GM20431 (cell line): ENCODE measurements around the gene FUBP3.

Experiments
- in situ Hi-C: fragments of 300-500 bp; cut with MseI, MboI; formaldehyde crosslinking; loops from one replicate; pipeline ENCODE4 v1.15.0; 2020; ENCODE audit warnings: low sequenced_read_pairs; ENCODE audit not compliant: unreplicated experiment

FUBP3 gene

DNA sequence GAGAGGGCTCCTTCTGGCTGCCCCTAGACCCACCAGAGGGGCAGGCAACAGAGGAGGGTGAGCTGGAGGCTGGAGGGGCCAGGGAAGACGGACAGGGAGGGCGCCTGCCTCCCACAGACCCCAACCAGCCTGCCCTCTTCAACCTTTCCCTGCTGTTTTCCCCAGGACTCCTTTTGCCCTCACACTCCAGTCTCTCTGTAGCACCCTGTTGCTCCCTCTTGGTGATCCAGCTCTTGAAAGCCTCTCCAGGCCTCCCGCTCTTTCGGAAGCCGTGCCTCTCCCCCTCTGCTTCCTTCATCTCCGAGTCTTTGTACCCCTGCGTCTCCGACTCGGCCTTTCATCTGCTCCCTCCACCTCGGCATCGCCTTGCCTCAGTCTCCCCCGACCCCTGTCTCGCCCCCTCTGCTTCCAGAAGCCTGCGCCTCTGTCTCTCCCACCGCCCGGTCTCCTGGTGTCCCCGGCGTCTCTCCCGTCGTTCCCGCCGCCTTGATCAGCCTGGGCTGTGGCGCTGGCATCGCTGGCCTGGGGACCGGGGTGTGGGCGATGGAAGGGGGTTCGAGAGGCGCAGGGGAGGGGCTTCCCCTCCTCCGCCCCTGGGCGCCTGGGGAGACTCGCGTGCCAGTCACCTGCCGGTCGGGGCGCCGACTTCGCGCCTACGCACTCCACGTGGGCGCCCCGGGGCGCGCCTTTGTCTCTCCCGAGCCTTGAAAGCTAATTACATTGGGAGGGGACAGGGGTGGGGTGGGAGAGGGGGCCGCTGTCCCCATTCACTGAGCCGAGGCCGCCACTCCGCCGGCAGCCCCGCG lies 79.7 kb downstream of the FUBP3 start:
- in situ Hi-C loops = no loop called here

DNA sequence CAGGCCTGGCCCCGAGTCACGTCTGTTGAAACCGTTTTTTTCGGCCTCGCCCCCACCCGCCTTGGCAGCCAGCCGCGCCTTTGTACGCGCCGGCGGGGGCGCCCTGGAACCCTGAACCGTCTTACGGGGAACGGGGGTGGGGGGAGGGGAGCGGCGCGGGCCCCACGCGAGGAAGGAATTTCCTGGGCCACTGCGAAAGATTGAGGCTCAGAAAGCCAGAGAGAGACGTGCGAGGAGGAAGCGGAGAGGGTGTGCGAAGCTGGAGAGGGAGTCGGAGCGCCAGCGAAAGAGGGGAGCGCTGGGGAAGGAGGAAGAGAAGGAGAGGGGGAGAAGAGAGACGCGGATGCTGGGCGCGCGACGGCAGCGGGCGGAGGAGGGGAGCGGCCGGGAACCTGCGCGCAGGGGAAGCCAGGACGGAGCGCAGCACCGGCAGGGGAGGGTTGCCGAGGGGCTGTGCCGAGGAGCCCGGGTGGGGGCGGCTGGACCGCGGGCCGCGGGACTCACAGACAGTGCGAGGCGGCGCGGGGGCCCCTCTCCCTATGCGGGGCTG lies 80.4 kb downstream of the FUBP3 start:
- in situ Hi-C loops = no loop called here

DNA sequence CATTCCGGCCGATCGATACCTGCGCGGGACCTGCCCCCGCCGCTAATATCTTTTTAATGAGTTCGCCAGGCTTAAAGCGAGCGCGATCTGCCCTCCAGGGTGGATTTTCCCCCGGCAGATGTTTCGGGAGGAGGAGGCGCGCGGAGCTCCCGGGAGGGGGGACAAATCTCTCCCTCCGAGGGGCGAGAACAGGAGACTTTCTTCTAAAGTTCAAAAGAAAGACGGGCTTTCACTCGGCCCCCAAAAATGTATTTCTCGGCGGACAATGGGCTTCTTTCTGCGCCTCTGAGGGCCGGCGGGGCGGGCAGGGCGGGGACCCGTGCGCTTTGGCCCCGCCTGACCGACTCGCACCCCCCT lies 80.9 kb downstream of the FUBP3 start:
- in situ Hi-C loops = no loop called here

DNA sequence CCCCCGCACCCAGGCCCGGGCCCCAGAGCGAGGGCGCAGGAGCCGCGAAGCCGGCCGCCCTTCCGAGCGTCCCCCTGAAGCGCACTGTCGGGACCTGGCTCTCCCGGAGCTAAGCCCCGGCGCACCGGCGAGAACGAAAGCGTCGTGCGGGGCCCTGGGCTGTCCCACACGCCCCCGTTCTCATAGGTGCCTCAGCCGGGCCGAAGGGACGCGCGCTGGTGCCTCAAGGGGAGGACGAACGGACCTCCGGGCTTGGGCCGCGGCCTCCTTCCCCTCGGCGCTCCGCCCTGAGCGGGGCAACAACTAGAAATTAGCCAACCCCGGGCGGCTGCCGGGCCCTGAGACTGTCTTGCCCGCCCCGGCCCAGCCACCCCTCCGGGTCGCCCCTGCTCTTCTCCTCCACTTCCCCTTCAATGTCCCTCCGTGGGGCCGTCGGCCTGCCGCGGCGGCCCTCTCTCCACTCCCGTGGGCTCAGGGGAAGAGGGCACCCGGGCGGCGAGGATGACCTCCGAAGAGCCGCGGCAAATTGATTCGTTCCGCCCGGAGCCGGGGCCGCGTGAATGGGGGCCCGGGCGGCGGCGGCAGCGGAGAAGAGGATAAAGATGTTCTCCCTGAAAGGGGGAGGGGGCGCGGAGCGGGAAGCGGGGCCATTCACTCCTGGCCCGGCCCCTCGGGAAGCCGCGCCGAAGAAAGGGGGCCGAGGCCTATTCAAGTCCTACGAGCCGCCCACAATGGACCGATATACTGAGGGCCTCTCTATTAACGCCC lies 81.5 kb downstream of the FUBP3 start:
- in situ Hi-C loops = no loop called here

DNA sequence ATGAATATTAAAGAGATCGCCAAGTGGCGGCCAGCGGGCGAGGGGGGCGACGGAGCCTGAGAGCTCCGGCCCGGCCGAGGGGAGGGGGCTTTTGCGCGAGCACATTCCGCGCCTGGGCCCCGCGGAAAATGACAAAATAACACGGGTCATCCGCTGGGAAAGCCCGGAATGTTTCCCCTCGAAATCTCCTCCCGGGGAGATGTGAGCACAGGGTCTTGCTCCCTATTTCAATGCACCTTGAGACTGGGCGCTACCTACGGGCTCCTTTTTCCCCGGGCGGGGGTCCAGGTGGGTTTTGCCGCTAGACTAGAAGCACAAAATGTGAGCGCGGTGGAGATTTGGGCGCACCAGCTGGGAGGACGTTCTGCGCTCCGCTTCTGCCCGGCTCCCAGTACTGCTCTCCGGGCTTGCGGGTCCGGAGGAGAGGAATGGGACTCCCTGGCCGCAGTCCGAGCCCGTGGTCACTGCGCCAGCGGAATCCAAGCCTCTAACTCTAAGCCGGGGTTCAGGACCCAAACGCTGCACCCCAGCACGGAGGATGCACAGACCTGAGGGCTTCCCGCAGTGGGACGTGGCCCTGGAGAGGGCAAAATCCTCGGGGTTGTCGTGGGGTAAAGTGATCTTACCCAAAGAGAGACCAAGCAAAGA lies 82.2 kb downstream of the FUBP3 start:
- in situ Hi-C loops = no loop called here

DNA sequence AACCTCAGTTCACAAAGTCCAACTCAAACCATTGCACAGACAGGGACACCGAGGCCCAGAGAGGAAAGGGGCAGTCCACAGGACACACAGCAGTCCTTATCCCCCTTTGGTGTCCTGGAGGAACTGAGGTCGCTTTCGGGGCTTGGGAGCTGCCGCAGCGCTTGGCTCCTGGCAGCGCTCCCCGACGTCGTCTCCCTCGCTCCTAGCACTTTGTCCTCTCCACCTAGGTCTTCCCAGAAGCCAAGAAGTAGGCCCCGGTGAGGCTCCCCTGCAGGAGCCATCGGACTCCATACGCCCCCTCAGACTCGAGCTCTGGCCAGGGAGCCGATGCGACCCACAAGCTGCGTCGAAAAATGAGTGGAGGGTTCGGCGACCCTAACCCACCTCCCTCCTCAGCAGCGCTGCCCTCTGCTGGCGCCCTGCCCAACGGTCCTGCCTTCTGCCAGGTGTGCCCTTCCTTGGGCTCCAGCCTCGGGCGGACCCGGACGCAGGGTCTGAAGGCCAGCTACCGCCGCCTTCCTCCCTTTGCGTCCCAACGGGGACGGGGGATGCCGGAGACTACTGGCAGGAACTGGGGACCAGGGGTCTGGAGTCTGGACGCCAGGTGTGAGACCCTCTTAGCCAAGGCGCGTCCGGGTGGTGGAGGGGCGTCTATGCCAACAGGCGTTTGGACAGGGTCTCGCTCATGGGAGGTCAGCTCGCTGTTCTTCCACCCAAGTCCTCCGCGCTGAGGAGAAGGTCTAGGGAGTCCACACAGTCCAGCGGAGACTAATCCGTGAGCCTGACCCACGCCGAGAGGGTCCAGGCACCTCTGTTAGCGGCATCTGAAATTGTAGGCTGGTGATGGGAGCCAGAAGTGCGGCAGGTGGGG lies 83.0 kb downstream of the FUBP3 start:
- in situ Hi-C loops = no loop called here

DNA sequence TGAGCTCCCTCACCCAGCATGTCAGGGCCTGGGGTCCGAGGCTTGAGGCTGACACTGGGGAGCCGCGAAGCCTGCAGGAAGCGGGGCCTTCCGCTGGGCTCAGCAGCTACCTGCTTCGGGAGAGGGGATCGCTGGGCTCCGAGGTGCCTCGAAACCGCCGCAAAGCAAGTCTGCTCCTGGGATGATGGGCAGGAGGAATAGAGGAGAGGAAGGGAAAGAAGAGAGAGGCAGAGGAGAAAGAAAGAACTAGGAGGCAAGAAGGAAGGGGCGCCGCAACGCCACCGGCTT lies 83.5 kb downstream of the FUBP3 start:
- in situ Hi-C loops = no loop called here

DNA sequence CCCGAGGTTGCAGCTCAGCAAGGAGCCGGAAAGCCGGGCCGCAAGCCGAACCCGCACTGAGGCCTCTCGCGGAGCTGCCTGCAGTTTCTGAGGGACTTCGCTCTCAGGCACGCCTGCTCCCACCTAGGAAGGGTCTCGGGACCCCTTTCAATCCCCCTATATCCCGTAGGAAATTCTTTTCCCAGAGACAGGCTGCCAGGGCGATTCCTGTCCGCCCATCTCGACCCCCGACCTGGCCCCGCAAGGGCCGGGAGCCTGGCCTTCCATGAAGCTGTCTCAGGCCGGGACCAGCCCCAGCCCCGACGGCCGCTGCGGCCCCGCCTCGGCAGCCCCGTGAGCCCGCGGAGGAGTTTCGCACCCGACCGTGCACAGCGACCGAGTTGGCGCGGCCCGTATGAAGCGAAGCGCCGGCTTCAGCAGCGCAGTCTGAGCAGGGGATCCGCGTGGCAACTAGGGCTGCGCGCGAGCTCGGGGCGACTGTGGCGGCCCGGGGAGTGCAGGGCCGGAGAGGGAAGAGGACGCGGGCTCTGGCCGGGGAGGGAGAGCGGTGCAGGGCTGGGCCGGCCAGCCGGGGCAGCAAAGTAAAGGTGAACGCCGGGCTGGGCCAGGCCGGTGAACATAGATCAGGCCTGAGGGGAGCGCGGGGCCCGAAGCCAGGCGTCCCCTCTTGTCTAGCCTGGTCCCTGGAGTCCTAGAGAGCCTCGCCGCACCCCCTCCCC lies 84.0 kb downstream of the FUBP3 start:
- in situ Hi-C loops = no loop called here

DNA sequence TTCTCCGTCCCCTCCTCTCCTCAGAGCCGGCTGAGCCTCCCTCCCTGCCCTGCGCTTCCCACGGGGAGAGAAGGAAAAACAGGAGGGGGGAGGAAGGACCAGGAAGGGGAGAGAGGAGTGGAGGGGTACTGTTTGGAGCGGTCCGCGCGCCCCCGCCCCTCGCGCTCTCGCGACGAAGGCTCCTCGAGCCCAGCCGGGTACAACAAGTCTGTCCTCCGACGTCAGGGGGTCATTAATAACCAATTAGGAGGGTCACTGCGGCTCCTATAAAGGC lies 84.5 kb downstream of the FUBP3 start:
- in situ Hi-C loops = no loop called here

DNA sequence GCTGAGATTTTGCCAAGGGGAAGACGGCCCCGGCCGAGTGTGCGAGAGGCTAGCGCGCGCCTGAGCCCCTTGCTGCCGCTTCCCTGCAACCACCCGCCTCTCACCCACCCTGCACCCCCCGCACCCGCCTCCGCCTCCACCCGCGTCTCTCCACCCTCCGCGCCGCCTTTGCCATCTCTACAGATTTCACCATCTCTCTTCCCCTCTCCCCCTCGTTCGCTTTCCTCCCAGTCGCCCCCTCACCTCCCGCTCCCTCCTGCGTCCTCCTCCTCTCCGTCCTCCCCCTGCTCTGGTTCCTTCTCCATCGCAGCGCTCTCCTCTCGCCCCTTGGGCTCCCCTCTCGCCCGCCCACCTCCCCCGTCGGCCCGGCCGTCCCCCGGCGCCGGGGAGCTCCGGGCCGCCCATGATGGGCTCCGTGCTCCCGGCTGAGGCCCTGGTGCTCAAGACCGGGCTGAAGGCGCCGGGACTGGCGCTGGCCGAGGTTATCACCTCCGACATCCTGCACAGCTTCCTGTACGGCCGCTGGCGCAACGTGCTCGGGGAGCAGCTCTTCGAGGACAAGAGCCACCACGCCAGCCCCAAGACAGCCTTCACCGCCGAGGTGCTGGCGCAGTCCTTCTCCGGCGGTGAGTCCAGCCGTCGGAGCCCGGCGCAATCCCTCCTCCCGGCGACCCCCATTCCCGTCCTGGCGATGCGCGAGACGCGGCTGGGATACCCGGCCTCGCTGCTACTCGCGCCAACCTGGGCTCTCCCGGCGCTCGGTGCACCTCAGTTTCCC lies 85.1 kb downstream of the FUBP3 start, which contains the start of gene PRDM12:
TSS of gene PRDM12 (plus strand) at position 344 of the 778 bp plus-strand sequence. CDS start at position 404, 60 bp downstream.
- in situ Hi-C loops = no loop called here

DNA sequence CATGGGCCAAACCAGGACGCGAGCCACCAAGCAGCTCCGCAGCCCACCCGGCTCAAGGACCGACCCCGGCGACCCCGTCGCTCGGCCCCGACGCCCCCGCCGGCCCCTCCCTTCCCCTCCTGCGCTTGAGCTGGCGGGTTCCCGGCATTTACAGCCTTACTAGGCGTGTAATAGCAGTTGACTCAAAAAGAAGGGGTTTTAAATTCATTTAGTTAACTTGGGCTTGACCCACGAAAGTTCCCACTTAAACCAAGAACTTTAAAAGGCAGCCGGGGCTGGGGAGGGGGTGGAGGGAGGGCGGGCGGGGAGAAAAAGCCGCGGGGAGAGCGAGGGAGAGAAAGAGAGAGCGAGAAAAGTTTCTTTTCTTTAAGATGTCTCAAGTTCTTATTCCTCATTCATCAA lies 85.7 kb downstream of the FUBP3 start:
- in situ Hi-C loops = no loop called here

DNA sequence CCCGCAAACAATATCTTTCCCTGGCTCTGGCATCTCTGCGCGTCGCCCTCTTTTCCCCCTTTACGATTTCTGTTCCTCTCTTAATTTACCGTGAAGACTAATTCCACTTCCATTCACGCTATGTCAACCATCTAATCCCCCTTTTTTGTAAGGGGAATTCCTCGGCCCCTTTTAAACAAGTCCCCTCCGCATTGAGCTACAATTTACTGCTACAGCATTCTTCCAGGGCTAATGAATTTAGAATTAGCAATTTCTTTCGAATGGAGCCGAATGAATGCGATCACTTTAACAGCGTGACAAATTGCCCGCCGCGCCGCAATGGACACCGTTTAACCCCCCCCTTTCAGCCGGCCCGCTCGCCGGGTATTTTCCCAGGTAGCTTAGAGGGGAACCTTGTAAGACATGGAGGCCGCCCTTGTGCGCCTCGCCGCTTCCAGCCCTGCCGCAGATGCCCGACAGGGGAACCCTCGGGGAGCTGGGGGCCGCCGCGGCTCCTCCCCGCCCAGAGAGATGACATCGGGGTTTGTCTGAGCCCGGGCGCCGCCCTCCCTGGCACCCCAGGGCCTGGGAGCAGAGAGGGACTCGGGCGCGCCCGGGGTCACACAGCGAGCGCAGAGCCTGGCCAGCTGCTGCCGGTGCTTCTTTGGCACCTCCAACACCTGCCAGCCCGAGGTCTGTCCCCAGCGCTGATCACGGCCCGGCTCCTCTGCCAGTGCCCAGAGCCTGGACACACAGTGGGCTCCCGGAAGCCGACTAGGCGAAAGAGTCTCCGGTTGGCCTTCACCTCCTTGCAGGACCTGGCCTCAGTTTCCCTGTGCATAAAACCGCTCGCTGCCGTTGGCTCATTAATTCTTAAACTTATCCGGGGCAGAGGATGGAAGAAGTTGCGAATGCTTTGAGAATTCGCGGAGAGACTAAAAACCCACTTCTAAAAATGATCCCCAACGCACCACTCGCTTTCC lies 86.3 kb downstream of the FUBP3 start:
- in situ Hi-C loops = no loop called here

DNA sequence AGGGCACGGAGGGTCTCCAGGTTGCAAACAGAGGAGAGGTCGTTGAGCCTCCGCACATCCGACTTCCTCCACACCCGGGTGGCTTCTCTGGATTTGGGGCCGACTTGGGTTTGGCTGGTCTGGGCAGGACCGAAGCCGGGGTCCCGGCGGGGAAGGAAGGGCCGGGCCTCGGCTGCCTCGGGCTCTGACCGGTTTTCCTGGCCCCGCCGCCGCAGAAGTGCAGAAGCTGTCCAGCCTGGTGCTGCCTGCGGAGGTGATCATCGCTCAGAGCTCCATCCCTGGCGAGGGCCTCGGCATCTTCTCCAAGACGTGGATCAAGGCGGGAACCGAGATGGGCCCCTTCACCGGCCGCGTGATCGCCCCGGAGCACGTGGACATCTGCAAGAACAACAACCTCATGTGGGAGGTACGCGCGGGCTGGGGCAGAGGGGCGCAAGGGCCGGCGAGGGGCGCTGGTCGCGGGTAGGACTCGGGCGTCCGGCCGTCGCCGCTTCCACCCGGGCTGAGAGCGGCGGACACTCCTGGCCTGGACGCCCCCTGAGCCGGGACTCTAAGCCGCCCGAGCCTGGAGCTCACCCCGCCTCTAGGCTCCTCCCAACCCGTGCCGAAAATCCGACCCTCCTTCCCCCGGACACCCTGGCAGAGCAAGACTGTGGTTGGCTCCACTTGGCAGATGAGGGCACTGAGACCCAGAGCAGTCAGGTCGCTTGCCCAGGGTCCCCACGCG lies 87.2 kb downstream of the FUBP3 start:
- in situ Hi-C loops = no loop called here

DNA sequence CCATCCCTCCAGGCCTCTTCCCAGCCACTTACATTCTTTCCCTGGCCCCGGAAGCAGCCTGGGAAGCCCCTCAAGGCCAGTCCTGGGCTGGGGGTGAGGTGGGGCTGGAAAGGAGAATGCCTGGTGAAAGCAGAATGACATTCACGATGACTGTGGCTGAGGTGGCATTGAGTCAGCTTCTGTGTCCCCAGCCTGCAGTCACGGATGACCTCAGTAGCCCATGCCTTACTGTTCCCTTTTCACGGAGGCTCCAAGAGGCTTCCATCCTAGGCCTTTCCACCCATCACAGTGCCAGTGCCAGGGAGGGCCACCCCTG lies 87.7 kb downstream of the FUBP3 start:
- in situ Hi-C loops = no loop called here

DNA sequence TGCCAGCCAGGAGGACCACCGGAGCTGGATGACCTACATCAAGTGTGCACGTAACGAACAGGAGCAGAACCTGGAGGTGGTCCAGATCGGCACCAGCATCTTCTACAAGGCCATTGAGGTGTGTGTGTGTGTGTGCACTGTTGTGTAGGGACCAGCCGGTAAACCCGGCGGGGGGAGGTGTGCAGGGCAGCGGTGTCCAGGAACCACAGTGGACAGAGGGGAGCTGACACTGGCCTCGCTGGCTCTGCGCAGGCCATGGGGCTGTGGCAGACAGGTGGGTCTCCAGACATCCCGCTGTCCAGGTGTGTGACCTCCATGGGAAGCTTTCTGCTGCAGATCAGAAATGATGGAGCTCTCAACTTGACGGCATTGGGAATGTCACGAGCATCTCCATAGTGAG lies 88.8 kb downstream of the FUBP3 start:
- in situ Hi-C loops = no loop called here

DNA sequence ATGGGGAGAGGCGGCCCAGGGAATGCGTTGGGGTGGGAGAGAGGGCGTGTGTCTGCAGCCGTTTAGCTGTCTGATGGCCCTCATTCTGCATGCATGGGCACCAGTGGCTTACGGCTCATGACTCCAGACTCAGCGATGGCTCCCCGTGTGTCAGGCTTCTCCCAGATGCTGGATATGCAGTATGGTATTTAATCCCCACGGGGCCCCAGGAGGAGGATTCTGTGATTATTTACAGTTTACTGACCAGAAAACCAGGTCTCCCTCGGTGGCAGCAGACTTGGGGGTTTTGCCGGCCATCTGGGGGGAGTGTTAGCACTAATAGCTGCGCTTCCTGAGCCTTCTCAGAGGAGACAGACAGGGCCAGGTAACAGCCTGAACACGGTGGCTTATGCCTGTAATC lies 89.3 kb downstream of the FUBP3 start:
- in situ Hi-C loops = no loop called here

DNA sequence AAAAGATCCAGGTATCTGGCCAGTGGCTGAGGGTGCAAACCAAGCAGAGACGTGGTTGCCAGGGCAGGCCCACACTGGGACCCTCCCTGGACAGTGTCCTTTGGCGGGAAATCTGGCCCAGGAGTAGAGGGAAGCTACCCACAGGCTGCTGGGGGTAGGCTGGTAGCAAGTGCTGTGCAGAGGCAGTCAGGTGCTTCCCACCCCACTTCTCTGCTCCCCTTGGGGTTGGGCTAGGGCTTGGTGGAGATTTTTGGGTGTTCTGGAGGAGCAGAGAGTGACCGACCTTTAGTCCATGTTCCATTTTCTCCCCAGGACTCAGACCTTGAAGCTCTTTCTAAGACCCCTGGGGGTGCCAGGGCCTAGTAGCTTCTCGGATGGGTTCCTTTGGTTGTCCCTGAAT lies 90.6 kb downstream of the FUBP3 start:
- in situ Hi-C loops = no loop called here
